Subcutaneous adipose tissue (tissue), 4 donors: ENCODE results near the gene EXD3. TPM values are rescaled to one million over a fixed set of nuclear protein-coding genes. Genes with fewer than 3 reads are reported as not detected.

ENCODE experiments used
- CTCF ChIP-seq: fragments of 450-650 bp; IDR thresholded peaks from one replicate; pipeline ENCODE4 v1.5.1; 2016; ENCODE audit warnings: low read depth, mild to moderate bottlenecking, control low read depth, antibody characterized with exemption, moderate library complexity
- total RNA-seq, 4 donors: library from RNA; depleted of rRNA; stranded (reverse); fragments of >200 nt; gene quantifications; one replicate each; pipeline ENCODE4 v1.1.0, GENCODE V29; 2016

EXD3 gene
- total RNA-seq, 4 donors from 2014 or later = 7.5 to 44.6 (median 10.5) TPM

- no peak for TF ChIP-seq CTCF
Observed at GRCh38 chr9:137295238-137295811, 127.6 kb downstream of the EXD3 start.

- TF ChIP-seq CTCF = no peak
Observed at GRCh38 chr9:137294681-137295237, 128.2 kb downstream of the EXD3 start.

DNA sequence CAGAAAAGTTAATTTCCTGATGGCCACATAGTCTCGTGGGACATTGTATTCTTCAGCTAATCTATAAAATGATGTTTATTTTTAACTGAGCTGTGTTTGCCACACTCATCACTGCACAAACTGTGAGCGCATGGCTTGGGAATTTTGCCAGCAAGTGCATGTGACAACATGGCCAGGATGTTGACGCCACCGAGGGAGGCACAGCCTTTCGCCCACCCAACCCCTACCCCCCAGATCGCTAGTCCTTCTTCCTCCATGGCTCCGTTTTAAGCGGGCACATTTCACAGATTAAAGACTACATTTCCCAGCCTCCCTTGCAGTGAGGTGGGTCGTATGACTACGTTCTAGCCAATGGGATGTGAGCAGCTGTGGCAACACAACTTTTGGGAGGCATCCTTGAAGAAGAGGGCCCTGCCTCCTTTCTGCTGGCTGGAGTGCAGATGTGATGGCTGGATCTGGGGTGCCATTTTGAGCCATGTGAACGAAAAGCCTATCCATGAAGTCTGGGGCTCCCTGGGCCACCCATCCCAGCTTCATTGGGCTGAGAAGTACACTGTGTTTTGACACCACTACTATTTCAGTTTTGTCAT, 128.8 kb downstream of the EXD3 start:
- no peak for TF ChIP-seq CTCF

GRCh38 chr9:137293482-137294090, 129.4 kb downstream of the EXD3 start:
- TF ChIP-seq CTCF = no peak

- TF ChIP-seq CTCF = no peak
Observed at GRCh38 chr9:137293094-137293481, 129.9 kb downstream of the EXD3 start.

DNA sequence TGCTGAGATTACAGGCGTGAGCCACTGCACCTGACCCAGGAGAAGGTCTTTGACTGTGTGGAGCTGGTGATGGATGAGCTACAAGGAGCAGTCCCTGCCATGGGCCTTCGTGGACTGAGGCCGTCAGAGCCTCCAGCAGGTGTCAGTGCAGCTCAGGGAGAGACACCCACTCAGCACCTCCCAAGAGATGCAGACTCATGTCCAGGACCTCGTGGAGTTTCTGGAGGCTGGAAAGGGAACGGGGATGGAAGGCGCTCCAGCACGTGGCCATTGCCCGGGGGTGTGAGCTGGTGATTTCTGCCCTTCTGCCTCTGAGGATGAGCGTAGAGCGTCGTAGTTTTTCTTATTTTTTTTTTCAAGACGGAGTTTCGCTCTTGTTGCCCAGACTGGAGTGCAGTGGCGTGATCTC, 136.0 kb downstream of the EXD3 start:
- no peak for TF ChIP-seq CTCF

GRCh38 chr9:137281345-137282116, 141.4 kb downstream of the EXD3 start:
- no peak for TF ChIP-seq CTCF
